HepG2 (cell line): Measurements from ENCODE around the gene ARL4D. TPM values are rescaled to one million over a fixed set of nuclear protein-coding genes. Genes with fewer than 3 reads are reported as not detected.

Experiments
- AHR ChIP-seq: IDR thresholded peaks from 2 replicates; pipeline ENCODE4 v1.6.1; 2018; ENCODE audit warnings: missing genetic modification reagents, missing compliant biosample characterization
- DR1 ChIP-seq: sonication (generic); formaldehyde crosslinking; IDR thresholded peaks from 2 replicates; pipeline ENCODE4 v1.8.0; 2021; ENCODE audit warnings: mild to moderate bottlenecking, missing genetic modification reagents, inconsistent platforms
- GFI1 ChIP-seq: sonication (generic); formaldehyde crosslinking; IDR thresholded peaks from 2 replicates; pipeline ENCODE4 v1.5.0; 2020; ENCODE audit warnings: missing genetic modification reagents, mild to moderate bottlenecking, borderline replicate concordance
- HOXD1 ChIP-seq: sonication (generic); formaldehyde crosslinking; IDR thresholded peaks from 2 replicates; pipeline ENCODE4 v1.5.0; 2020; ENCODE audit warnings: missing genetic modification reagents
- RAD21 ChIP-seq: fragments of 450-650 bp; formaldehyde crosslinking; IDR thresholded peaks from 2 replicates; pipeline ENCODE4 v1.5.0; 2020; ENCODE audit warnings: mild to moderate bottlenecking
- RBM39 ChIP-seq: fragments of 200-400 bp; formaldehyde crosslinking; IDR thresholded peaks from one replicate; pipeline ENCODE4 v1.6.1; 2018; ENCODE audit warnings: antibody characterized with exemption, mild to moderate bottlenecking, low read depth, low read length; ENCODE audit not compliant: poor library complexity, severe bottlenecking
- SIX1 ChIP-seq: sonication (generic); formaldehyde crosslinking; IDR thresholded peaks from 2 replicates; pipeline ENCODE4 v1.4.0; 2020; ENCODE audit warnings: missing genetic modification reagents, borderline replicate concordance
- STAT5B ChIP-seq: sonication (generic); formaldehyde crosslinking; IDR thresholded peaks from 2 replicates; pipeline ENCODE4 v1.4.0; 2020; ENCODE audit warnings: missing genetic modification reagents
- ZMAT3 ChIP-seq: sonication (generic); formaldehyde crosslinking; conservative IDR thresholded peaks from 2 replicates; pipeline ENCODE4 v1.7.0; 2021; ENCODE audit warnings: missing genetic modification reagents
- ZNF441 ChIP-seq: sonication (generic); formaldehyde crosslinking; IDR thresholded peaks from 2 replicates; pipeline ENCODE4 v1.7.0; 2021; ENCODE audit warnings: missing genetic modification reagents, borderline replicate concordance
- ZNF543 ChIP-seq: sonication (generic); formaldehyde crosslinking; IDR thresholded peaks from 2 replicates; pipeline ENCODE4 v1.4.0; 2020; ENCODE audit warnings: mild to moderate bottlenecking, missing genetic modification reagents
- ZNF557 ChIP-seq: sonication (generic); formaldehyde crosslinking; IDR thresholded peaks from 2 replicates; pipeline ENCODE4 v1.4.0; 2020; ENCODE audit warnings: missing genetic modification reagents
- ZNF709 ChIP-seq: sonication (generic); formaldehyde crosslinking; IDR thresholded peaks from 2 replicates; pipeline ENCODE4 v1.5.0; 2020; ENCODE audit warnings: mild to moderate bottlenecking, missing genetic modification reagents
- ZNF790 ChIP-seq: sonication (generic); formaldehyde crosslinking; IDR thresholded peaks from 2 replicates; pipeline ENCODE4 v1.8.0; 2022; ENCODE audit warnings: missing genetic modification reagents, mild to moderate bottlenecking, borderline replicate concordance
- ZSCAN31 ChIP-seq: sonication (generic); formaldehyde crosslinking; IDR thresholded peaks from 2 replicates; pipeline ENCODE4 v1.5.0; 2020; ENCODE audit warnings: low read depth, mild to moderate bottlenecking, missing genetic modification reagents
- polyA plus RNA-seq, 8 experiments: library from polyadenylated mRNA; depleted of rRNA in 3 of 8; stranded (reverse) in 7 of 8; unstranded in 1 of 8; fragments of >200 nt; fragmentation: Illumina TruSeq in 4 of 8; extraction: Trizol in 4 of 8; gene quantifications; 2 replicates each; pipeline versions ENCODE4 v1.2.1 to v1.2.3, GENCODE V29; 2011 to 2016; ENCODE audit warnings: low read depth in 4 of 8, missing spikeins in 1 of 8, mixed read lengths in 1 of 8; ENCODE audit not compliant: insufficient read depth in 1 of 8
- total RNA-seq, 5 experiments: library from RNA; depleted of rRNA; stranded (reverse); fragments of >200 nt; fragmentation: Illumina TruSeq; extraction: Trizol; gene quantifications; 2 replicates each; pipeline ENCODE4 v1.2.3, GENCODE V29; 2016; ENCODE audit warnings: low read depth in 1 of 5
- TF ChIP-seq, protein P1 (sequence below): sonication (generic); formaldehyde crosslinking; IDR thresholded peaks from 2 replicates; pipeline ENCODE4 v1.5.0; 2020; ENCODE audit warnings: mild to moderate bottlenecking, missing genetic modification reagents, moderate library complexity
- TF ChIP-seq, protein P2 (sequence below): sonication (generic); formaldehyde crosslinking; IDR thresholded peaks from 2 replicates; pipeline ENCODE4 v1.4.0; 2020; ENCODE audit warnings: missing genetic modification reagents
- TF ChIP-seq, protein P3 (sequence below), 2 experiments: IDR thresholded peaks; 2 replicates each; pipeline ENCODE4 v1.6.1; 2011 to 2012; ENCODE audit warnings: low read length in 2 of 2, borderline replicate concordance in 1 of 2, low read depth in 1 of 2, mild to moderate bottlenecking in 1 of 2, moderate library complexity in 1 of 2
- TF ChIP-seq, protein P4 (sequence below): sonication (generic); formaldehyde crosslinking; IDR thresholded peaks from 2 replicates; pipeline ENCODE4 v1.8.0; 2022; ENCODE audit warnings: mild to moderate bottlenecking, missing genetic modification reagents; ENCODE audit not compliant: insufficient replicate concordance

ARL4D gene
- total and polyA plus RNA-seq, 2 of the 13 experiments (the other 11 are each of a cell fraction or from before 2014, with no cell fraction given): 9.0 to 25.9 TPM

DNA sequence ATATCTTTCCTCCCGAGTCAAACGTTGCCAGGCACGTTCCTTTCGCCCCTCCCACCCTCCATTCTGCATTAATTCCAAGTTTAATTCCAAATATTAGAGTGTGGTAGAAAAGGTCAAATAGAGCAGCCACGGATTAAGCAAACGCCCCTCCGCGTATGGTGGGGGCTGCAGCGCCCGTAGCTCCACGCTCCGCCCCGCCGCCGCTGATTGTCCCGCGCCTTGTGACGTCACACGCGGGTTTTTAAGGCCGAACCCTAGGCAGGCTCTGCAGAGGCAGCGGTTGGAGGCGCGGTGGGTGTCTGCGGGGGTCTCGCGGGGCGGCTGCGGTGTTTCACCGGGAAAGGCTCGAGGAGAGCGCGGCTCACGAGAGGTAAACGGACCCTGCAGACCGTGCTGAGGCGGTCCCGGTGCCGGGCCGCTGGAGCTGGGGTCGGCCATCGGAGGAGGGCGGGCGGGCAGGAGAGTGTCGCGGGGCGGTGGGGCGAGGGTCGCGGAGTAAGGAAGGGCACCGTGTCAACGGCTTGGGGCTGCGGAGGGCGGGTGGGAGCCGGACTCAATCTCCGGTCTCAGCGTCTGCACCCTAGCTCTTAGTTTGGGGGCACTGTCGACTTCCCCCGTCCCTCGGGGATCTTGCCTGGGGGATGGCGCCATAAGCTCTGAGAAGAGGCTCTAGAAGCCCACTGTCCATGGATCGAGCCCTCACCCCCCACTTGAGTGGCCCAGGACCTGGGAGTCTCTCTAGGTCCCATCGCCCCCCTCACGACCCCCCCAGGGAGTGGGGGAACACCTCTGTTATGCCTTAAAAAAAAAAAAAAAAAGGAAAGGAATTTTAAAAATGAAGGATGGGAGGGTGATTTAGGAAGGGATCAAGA is at the start of gene ARL4D (continued):
- TF ChIP-seq, protein P1, sequence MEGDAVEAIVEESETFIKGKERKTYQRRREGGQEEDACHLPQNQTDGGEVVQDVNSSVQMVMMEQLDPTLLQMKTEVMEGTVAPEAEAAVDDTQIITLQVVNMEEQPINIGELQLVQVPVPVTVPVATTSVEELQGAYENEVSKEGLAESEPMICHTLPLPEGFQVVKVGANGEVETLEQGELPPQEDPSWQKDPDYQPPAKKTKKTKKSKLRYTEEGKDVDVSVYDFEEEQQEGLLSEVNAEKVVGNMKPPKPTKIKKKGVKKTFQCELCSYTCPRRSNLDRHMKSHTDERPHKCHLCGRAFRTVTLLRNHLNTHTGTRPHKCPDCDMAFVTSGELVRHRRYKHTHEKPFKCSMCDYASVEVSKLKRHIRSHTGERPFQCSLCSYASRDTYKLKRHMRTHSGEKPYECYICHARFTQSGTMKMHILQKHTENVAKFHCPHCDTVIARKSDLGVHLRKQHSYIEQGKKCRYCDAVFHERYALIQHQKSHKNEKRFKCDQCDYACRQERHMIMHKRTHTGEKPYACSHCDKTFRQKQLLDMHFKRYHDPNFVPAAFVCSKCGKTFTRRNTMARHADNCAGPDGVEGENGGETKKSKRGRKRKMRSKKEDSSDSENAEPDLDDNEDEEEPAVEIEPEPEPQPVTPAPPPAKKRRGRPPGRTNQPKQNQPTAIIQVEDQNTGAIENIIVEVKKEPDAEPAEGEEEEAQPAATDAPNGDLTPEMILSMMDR (CRISPR knock-in tag): 0 out of 2 replicates have a peak, but pooled peaks have one; percentile 5
- TF ChIP-seq GFI1 (CRISPR knock-in tag) (peak; percentile 87), RBM39 (peak; percentile 94), ZMAT3 (CRISPR knock-in tag) (peak; percentile 88), ZSCAN31 (CRISPR knock-in tag) (peak; percentile 92), ZNF543 (peak; percentile 78; the same call in 1 of the 2 replicates), STAT5B (CRISPR knock-in tag) (no peak), ZNF709 (CRISPR knock-in tag) (peak; percentile 53; the same call in 1 of the 2 replicates), ZNF441 (CRISPR knock-in tag) (peak; percentile 77), SIX1 (CRISPR knock-in tag) (no peak), AHR (CRISPR knock-in tag) (peak; percentile 93; the same call in 1 of the 2 replicates), ZNF790 (CRISPR knock-in tag) (peak; percentile 62; the same call in 1 of the 2 replicates), RAD21 (CRISPR knock-in tag) (peak; percentile 45; the same call in 1 of the 2 replicates), DR1 (peak; percentile 98), HOXD1 (peak; percentile 70; the same call in 1 of the 2 replicates), ZNF557 (CRISPR knock-in tag) (0 out of 2 replicates have a peak, but pooled peaks have one; percentile 54)
- TF ChIP-seq, protein P2, sequence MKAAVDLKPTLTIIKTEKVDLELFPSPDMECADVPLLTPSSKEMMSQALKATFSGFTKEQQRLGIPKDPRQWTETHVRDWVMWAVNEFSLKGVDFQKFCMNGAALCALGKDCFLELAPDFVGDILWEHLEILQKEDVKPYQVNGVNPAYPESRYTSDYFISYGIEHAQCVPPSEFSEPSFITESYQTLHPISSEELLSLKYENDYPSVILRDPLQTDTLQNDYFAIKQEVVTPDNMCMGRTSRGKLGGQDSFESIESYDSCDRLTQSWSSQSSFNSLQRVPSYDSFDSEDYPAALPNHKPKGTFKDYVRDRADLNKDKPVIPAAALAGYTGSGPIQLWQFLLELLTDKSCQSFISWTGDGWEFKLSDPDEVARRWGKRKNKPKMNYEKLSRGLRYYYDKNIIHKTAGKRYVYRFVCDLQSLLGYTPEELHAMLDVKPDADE: no peak
- TF ChIP-seq, protein P3, sequence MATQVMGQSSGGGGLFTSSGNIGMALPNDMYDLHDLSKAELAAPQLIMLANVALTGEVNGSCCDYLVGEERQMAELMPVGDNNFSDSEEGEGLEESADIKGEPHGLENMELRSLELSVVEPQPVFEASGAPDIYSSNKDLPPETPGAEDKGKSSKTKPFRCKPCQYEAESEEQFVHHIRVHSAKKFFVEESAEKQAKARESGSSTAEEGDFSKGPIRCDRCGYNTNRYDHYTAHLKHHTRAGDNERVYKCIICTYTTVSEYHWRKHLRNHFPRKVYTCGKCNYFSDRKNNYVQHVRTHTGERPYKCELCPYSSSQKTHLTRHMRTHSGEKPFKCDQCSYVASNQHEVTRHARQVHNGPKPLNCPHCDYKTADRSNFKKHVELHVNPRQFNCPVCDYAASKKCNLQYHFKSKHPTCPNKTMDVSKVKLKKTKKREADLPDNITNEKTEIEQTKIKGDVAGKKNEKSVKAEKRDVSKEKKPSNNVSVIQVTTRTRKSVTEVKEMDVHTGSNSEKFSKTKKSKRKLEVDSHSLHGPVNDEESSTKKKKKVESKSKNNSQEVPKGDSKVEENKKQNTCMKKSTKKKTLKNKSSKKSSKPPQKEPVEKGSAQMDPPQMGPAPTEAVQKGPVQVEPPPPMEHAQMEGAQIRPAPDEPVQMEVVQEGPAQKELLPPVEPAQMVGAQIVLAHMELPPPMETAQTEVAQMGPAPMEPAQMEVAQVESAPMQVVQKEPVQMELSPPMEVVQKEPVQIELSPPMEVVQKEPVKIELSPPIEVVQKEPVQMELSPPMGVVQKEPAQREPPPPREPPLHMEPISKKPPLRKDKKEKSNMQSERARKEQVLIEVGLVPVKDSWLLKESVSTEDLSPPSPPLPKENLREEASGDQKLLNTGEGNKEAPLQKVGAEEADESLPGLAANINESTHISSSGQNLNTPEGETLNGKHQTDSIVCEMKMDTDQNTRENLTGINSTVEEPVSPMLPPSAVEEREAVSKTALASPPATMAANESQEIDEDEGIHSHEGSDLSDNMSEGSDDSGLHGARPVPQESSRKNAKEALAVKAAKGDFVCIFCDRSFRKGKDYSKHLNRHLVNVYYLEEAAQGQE (IDR thresholded peaks at IDR 0.05; ENCODE audit: borderline replicate concordance in 1 of 2, low read depth in 1 of 2, low read length in 2 of 2): peak in 1 of 2 experiments; percentile 62; a peak in 1 of 4 replicates
- TF ChIP-seq, protein P4, sequence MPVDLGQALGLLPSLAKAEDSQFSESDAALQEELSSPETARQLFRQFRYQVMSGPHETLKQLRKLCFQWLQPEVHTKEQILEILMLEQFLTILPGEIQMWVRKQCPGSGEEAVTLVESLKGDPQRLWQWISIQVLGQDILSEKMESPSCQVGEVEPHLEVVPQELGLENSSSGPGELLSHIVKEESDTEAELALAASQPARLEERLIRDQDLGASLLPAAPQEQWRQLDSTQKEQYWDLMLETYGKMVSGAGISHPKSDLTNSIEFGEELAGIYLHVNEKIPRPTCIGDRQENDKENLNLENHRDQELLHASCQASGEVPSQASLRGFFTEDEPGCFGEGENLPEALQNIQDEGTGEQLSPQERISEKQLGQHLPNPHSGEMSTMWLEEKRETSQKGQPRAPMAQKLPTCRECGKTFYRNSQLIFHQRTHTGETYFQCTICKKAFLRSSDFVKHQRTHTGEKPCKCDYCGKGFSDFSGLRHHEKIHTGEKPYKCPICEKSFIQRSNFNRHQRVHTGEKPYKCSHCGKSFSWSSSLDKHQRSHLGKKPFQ: no peak
